HepG2 (cell line): ENCODE results near the gene MRPL50. TPM values are rescaled to one million over a fixed set of nuclear protein-coding genes. Genes with fewer than 3 reads are reported as not detected.

Experiments
- BCL6 ChIP-seq: IDR thresholded peaks from 2 replicates; pipeline ENCODE4 v1.6.1; 2016; ENCODE audit warnings: missing genetic modification reagents, missing compliant biosample characterization
- CBX1 ChIP-seq: IDR thresholded peaks from one replicate; pipeline ENCODE4 v1.6.1; 2016; ENCODE audit warnings: antibody characterized with exemption, low read depth
- CHCHD3 ChIP-seq: sonication (generic); formaldehyde crosslinking; IDR thresholded peaks from 2 replicates; pipeline ENCODE4 v1.8.0; 2022; ENCODE audit warnings: mild to moderate bottlenecking, missing genetic modification reagents, moderate library complexity
- DBP ChIP-seq: sonication (generic); formaldehyde crosslinking; IDR thresholded peaks from 2 replicates; pipeline ENCODE4 v1.4.0; 2020; ENCODE audit warnings: missing genetic modification reagents; ENCODE audit errors: not compliant biosample characterization
- ERF ChIP-seq: IDR thresholded peaks from 2 replicates; pipeline ENCODE4 v1.6.1; 2018; ENCODE audit warnings: missing biosample characterization, missing genetic modification reagents
- FOXM1 ChIP-seq: sonication (generic); formaldehyde crosslinking; IDR thresholded peaks from 2 replicates; pipeline ENCODE4 v1.5.0; 2020; ENCODE audit warnings: missing genetic modification reagents
- MATR3 ChIP-seq: sonication (generic); formaldehyde crosslinking; IDR thresholded peaks from 2 replicates; pipeline ENCODE4 v1.4.0; 2020; ENCODE audit warnings: missing genetic modification reagents
- MED1 ChIP-seq: sonication (generic); formaldehyde crosslinking; IDR thresholded peaks from 2 replicates; pipeline ENCODE4 v1.4.0; 2020; ENCODE audit warnings: missing genetic modification reagents
- MXD3 ChIP-seq: IDR thresholded peaks from 2 replicates; pipeline ENCODE4 v1.6.1; 2016; ENCODE audit warnings: mild to moderate bottlenecking, missing biosample characterization, missing genetic modification reagents
- MYNN ChIP-seq: sonication (generic); formaldehyde crosslinking; IDR thresholded peaks from 2 replicates; pipeline ENCODE4 v1.4.0; 2020; ENCODE audit warnings: mild to moderate bottlenecking, low read depth, missing genetic modification reagents
- NKX3-1 ChIP-seq: sonication (generic); formaldehyde crosslinking; IDR thresholded peaks from 2 replicates; pipeline ENCODE4 v1.5.0; 2020; ENCODE audit warnings: missing genetic modification reagents
- NR2F6 ChIP-seq, 2 experiments: IDR thresholded peaks; 2 replicates each; pipeline ENCODE4 v1.6.1; 2016; ENCODE audit warnings: antibody characterized with exemption in 1 of 2, mild to moderate bottlenecking in 1 of 2
- TARDBP ChIP-seq: sonication (generic); formaldehyde crosslinking; IDR thresholded peaks from 2 replicates; pipeline ENCODE4 v1.8.0; 2022; ENCODE audit warnings: mild to moderate bottlenecking, missing genetic modification reagents
- TCF7 ChIP-seq: sonication (generic); IDR thresholded peaks from 2 replicates; pipeline ENCODE4 v1.6.1; 2016; ENCODE audit warnings: antibody characterized with exemption, low read depth
- TFAP4 ChIP-seq: sonication (generic); IDR thresholded peaks from 2 replicates; pipeline ENCODE4 v1.6.1; 2016; ENCODE audit warnings: low read depth, borderline replicate concordance
- TOE1 ChIP-seq: sonication (generic); formaldehyde crosslinking; IDR thresholded peaks from 2 replicates; pipeline ENCODE4 v1.4.0; 2020; ENCODE audit warnings: mild to moderate bottlenecking, missing genetic modification reagents
- YY1 ChIP-seq: IDR thresholded peaks from 2 replicates; pipeline ENCODE4 v1.6.1; 2011; ENCODE audit warnings: low read length, low read depth, moderate library complexity, mild to moderate bottlenecking; ENCODE audit not compliant: insufficient read depth, insufficient replicate concordance
- ZBTB14 ChIP-seq: sonication (generic); formaldehyde crosslinking; IDR thresholded peaks from 2 replicates; pipeline ENCODE4 v1.4.0; 2020; ENCODE audit warnings: missing genetic modification reagents
- ZBTB25 ChIP-seq: IDR thresholded peaks from 2 replicates; pipeline ENCODE4 v1.6.1; 2018; ENCODE audit warnings: missing genetic modification reagents
- ZBTB38 ChIP-seq: sonication (generic); formaldehyde crosslinking; IDR thresholded peaks from 2 replicates; pipeline ENCODE4 v1.5.1; 2020; ENCODE audit warnings: mild to moderate bottlenecking, missing genetic modification reagents
- ZBTB43 ChIP-seq: sonication (generic); formaldehyde crosslinking; conservative IDR thresholded peaks from 2 replicates; pipeline ENCODE4 v1.4.0; 2020; ENCODE audit warnings: missing genetic modification reagents
- ZNF44 ChIP-seq: sonication (generic); formaldehyde crosslinking; IDR thresholded peaks from 2 replicates; pipeline ENCODE4 v1.5.1; 2020; ENCODE audit warnings: mild to moderate bottlenecking, missing genetic modification reagents
- ZNF639 ChIP-seq: conservative IDR thresholded peaks from 2 replicates; pipeline ENCODE4 v1.6.1; 2018; ENCODE audit warnings: missing genetic modification reagents
- ZNF644 ChIP-seq: IDR thresholded peaks from 2 replicates; pipeline ENCODE4 v1.6.1; 2016; ENCODE audit warnings: low read depth
- ZNF747 ChIP-seq: sonication (generic); formaldehyde crosslinking; IDR thresholded peaks from 2 replicates; pipeline ENCODE4 v1.8.1; 2023; ENCODE audit warnings: missing genetic modification reagents, mild to moderate bottlenecking, borderline replicate concordance
- polyA plus RNA-seq, 8 experiments: library from polyadenylated mRNA; depleted of rRNA in 3 of 8; stranded (reverse) in 7 of 8; unstranded in 1 of 8; fragments of >200 nt; fragmentation: Illumina TruSeq in 4 of 8; extraction: Trizol in 4 of 8; gene quantifications; 2 replicates each; pipeline versions ENCODE4 v1.2.1 to v1.2.3, GENCODE V29; 2011 to 2016; ENCODE audit warnings: low read depth in 4 of 8, missing spikeins in 1 of 8, mixed read lengths in 1 of 8; ENCODE audit not compliant: insufficient read depth in 1 of 8
- total RNA-seq, 5 experiments: library from RNA; depleted of rRNA; stranded (reverse); fragments of >200 nt; fragmentation: Illumina TruSeq; extraction: Trizol; gene quantifications; 2 replicates each; pipeline ENCODE4 v1.2.3, GENCODE V29; 2016; ENCODE audit warnings: low read depth in 1 of 5

The MRPL50 gene
- total and polyA plus RNA-seq, 2 of the 13 experiments (the other 11 are each of a cell fraction or from before 2014, with no cell fraction given), result 37.1 to 70.0 TPM

- 0 out of 2 replicates have a peak, but pooled peaks have one; percentile 25 for TF ChIP-seq NR2F6 (IDR thresholded peaks at IDR 0.05)
- no peak for TF ChIP-seq NR2F6 (CRISPR knock-in tag; IDR thresholded peaks at IDR 0.05)
- TF ChIP-seq ZNF644 (CRISPR knock-in tag), result peak; percentile 41; the same call in 1 of the 2 replicates
- TF ChIP-seq CHCHD3 (CRISPR knock-in tag), result no peak
- no peak for TF ChIP-seq TFAP4
- TF ChIP-seq ZBTB25 (CRISPR knock-in tag), result no peak; the same call in 1 of the 2 replicates
- no peak for TF ChIP-seq NKX3-1 (CRISPR knock-in tag)
- TF ChIP-seq ZBTB38 (CRISPR knock-in tag), result peak; percentile 44; the same call in 1 of the 2 replicates
- TF ChIP-seq ZNF747 (CRISPR knock-in tag), result no peak
- no peak for TF ChIP-seq MXD3 (CRISPR knock-in tag)
- no peak for TF ChIP-seq MATR3
- TF ChIP-seq YY1, result no peak
- peak; percentile 69; the same call in 1 of the 2 replicates for TF ChIP-seq ZNF44 (CRISPR knock-in tag)
- peak; percentile 57; the same call in 1 of the 2 replicates for TF ChIP-seq ZBTB43 (CRISPR knock-in tag)
- TF ChIP-seq TOE1, result no peak
- TF ChIP-seq ERF (CRISPR knock-in tag), result no peak
- peak; percentile 41; the same call in 1 of the 2 replicates for TF ChIP-seq TCF7
- TF ChIP-seq TARDBP (CRISPR knock-in tag), result no peak
- no peak for TF ChIP-seq ZBTB14 (CRISPR knock-in tag)
- TF ChIP-seq MED1 (CRISPR knock-in tag), result peak; percentile 36; the same call in 1 of the 2 replicates
- TF ChIP-seq DBP (CRISPR knock-in tag), result no peak
- TF ChIP-seq ZNF639 (CRISPR knock-in tag), result no peak
- TF ChIP-seq BCL6 (CRISPR knock-in tag), result no peak
- TF ChIP-seq CBX1, result no peak
- no peak for TF ChIP-seq MYNN
- TF ChIP-seq FOXM1, result no peak
Observed at GRCh38 chr9:101440714-101441230, 42.4 kb upstream of the MRPL50 start (continued).
